Thyroid gland (tissue), 4 donors: Measurements from ENCODE around the gene KAZN. TPM values are rescaled to one million over a fixed set of nuclear protein-coding genes. Genes with fewer than 3 reads are reported as not detected.

ENCODE experiments used
- DNase-seq, 2 donors: peaks; one replicate each; pipeline ENCODE4 v3.0.0-alpha.2; 2019
- H3K27ac ChIP-seq, 3 donors: fragments of 200-600 bp; sonication (generic); 1 replicate in 2 of 3; 2 replicates in 1 of 3; pipeline ENCODE4 v1.5.1; 2016 to 2019; ENCODE audit warnings: mild to moderate bottlenecking in 1 of 3, moderate library complexity in 1 of 3
- H3K27me3 ChIP-seq: fragments of 200-600 bp; sonication (generic); one replicate; pipeline ENCODE4 v1.5.1; 2019
- H3K36me3 ChIP-seq, 2 donors: fragments of 200-600 bp; sonication (generic); one replicate each; pipeline ENCODE4 v1.5.1; 2016 to 2019
- H3K4me1 ChIP-seq, 2 donors: fragments of 200-600 bp; sonication (generic); one replicate each; pipeline ENCODE4 v1.5.1; 2017 to 2019
- H3K4me3 ChIP-seq, 3 donors: fragments of 200-600 bp; sonication (generic); replicated peaks in 1 of 3; 1 replicate in 2 of 3; 2 replicates in 1 of 3; pipeline ENCODE4 v1.5.1; 2016; ENCODE audit warnings: mild to moderate bottlenecking in 1 of 3
- H3K9me3 ChIP-seq: fragments of 200-600 bp; sonication (generic); one replicate; pipeline ENCODE4 v1.5.1; 2017
- CTCF ChIP-seq, 6 experiments: fragments of 200-600 bp in 3 of 6; fragments of 450-650 bp in 3 of 6; sonication (generic) in 3 of 6; IDR thresholded peaks; one replicate each; pipeline ENCODE4 v1.5.1; 2016 to 2019; ENCODE audit warnings: antibody characterized with exemption in 6 of 6, mild to moderate bottlenecking in 2 of 6, inconsistent platforms in 1 of 6, moderate library complexity in 1 of 6
- POLR2A ChIP-seq, 2 donors: fragments of 450-650 bp; IDR thresholded peaks; one replicate each; pipeline ENCODE4 v1.6.1; 2017; ENCODE audit warnings: antibody characterized with exemption in 2 of 2, mild to moderate bottlenecking in 2 of 2, moderate library complexity in 1 of 2
- WGBS, 2 donors: methylation state at CpG; one replicate each; pipeline ENCODE4 v1.1.5; 2017; 5-methylcytosine and 5-hydroxymethylcytosine counted together
- intact Hi-C: fragments of 100-400 bp; cut with DNase I; formaldehyde crosslinking; loops from one replicate; pipeline ENCODE4 v1.15.1; 2023
- total RNA-seq, 4 donors: library from RNA; depleted of rRNA; stranded (reverse); fragments of >200 nt; gene quantifications; one replicate each; pipeline ENCODE4 v1.2.3, GENCODE V29; 2016

KAZN gene
- total RNA-seq, 4 donors from 2014 or later = 14.8 to 28.6 (median 18.2) TPM

GRCh38 chr1:14996133-14997050, 397.9 kb downstream of the KAZN start:
- DNase-seq = no peak
- intact Hi-C loops = no loop called here
- Histone ChIP-seq H3K27me3 (no peaks in the 10 kb centered on the region), H3K36me3 (no peaks in the 10 kb centered on the region), H3K4me1 (peaks cover 19 to 41% of the 10 kb centered on the region in 2 donors), H3K4me3 (no peak overlapping the region), H3K27ac (peak overlapping the region in 1 of 3 donors; percentile 68), H3K9me3 (no peaks in the 10 kb centered on the region)
- 69 to 70% methylated on average over 13 to 17 of the region's 23 CpGs for WGBS, 2 donors
- TF ChIP-seq CTCF (IDR thresholded peaks at IDR 0.05) = no peak
- no peak for TF ChIP-seq POLR2A (IDR thresholded peaks at IDR 0.05)

- Histone ChIP-seq H3K4me3 (no peak overlapping the region), H3K27ac (peak overlapping the region in 2 of 3 donors; percentile 41 to 47), H3K9me3 (no peaks in the 10 kb centered on the region), H3K4me1 (peaks cover 19 to 41% of the 10 kb centered on the region in 2 donors), H3K36me3 (no peaks in the 10 kb centered on the region), H3K27me3 (no peaks in the 10 kb centered on the region)
- TF ChIP-seq CTCF (IDR thresholded peaks at IDR 0.05) (no peak), POLR2A (IDR thresholded peaks at IDR 0.05) (no peak)
- 49 to 63% methylated on average over 11 to 12 of the region's 12 CpGs for WGBS, 2 donors
- intact Hi-C loops = no loop called here
- DNase-seq = peak; percentile 47 to 66
These were observed 399.3 kb downstream of the KAZN start for GRCh38 chr1:14997646-14998276.

- Histone ChIP-seq H3K36me3 (no peaks in the 10 kb centered on the region), H3K9me3 (no peaks in the 10 kb centered on the region), H3K27ac (no peak overlapping the region), H3K4me1 (peaks cover 19 to 41% of the 10 kb centered on the region in 2 donors), H3K4me3 (no peak overlapping the region), H3K27me3 (no peaks in the 10 kb centered on the region)
- WGBS, 2 donors = 94 to 95% methylated on average over 10 of the region's 10 CpGs
- DNase-seq = no peak
- intact Hi-C loops = no loop called here
- TF ChIP-seq CTCF (IDR thresholded peaks at IDR 0.05) (no peak), POLR2A (IDR thresholded peaks at IDR 0.05) (no peak)
These were observed 401.0 kb downstream of the KAZN start for GRCh38 chr1:14999441-14999840.

GRCh38 chr1:15000030-15000429, 401.5 kb downstream of the KAZN start:
- H3K27ac ChIP-seq = peak overlapping the region in 1 of 3 donors; percentile 5
- TF ChIP-seq CTCF (IDR thresholded peaks at IDR 0.05) = no peak
- no peak for TF ChIP-seq POLR2A (IDR thresholded peaks at IDR 0.05)
- H3K27me3 ChIP-seq = no peaks in the 10 kb centered on the region
- H3K9me3 ChIP-seq = no peaks in the 10 kb centered on the region
- no peaks in the 10 kb centered on the region for H3K36me3 ChIP-seq
- 92 to 99% methylated on average over 4 of the region's 4 CpGs for WGBS, 2 donors
- H3K4me1 ChIP-seq = peaks cover 18 to 37% of the 10 kb centered on the region in 2 donors
- intact Hi-C loops = no loop called here
- H3K4me3 ChIP-seq = no peak overlapping the region
- no peak for DNase-seq

GRCh38 chr1:15000671-15001070, 402.2 kb downstream of the KAZN start:
- Histone ChIP-seq H3K27ac (no peak overlapping the region), H3K4me3 (no peak overlapping the region), H3K4me1 (peaks cover 14 to 39% of the 10 kb centered on the region in 2 donors), H3K36me3 (no peaks in the 10 kb centered on the region), H3K9me3 (no peaks in the 10 kb centered on the region), H3K27me3 (no peaks in the 10 kb centered on the region)
- WGBS, 2 donors = 71 to 78% methylated on average over 9 of the region's 9 CpGs
- TF ChIP-seq CTCF (IDR thresholded peaks at IDR 0.05) (no peak), POLR2A (IDR thresholded peaks at IDR 0.05) (no peak)
- peak in 1 of 2 donors; percentile 40 for DNase-seq
- intact Hi-C loops = no loop called here
